Type B pancreatic cell (in vitro differentiated cells): ENCODE measurements around the gene CASK. TPM values are rescaled to one million over a fixed set of nuclear protein-coding genes. Genes with fewer than 3 reads are reported as not detected.

ENCODE experiments used
- DNase-seq: peaks from one replicate; pipeline ENCODE4 v3.0.0; 2021; ENCODE audit warnings: mixed read lengths; ENCODE audit not compliant: unreplicated experiment; ENCODE audit errors: extremely low spot score
- H3K27ac Mint-ChIP-seq: 2 replicates; pipeline ENCODE4 v1.8.0; 2021; ENCODE audit warnings: mild to moderate bottlenecking, mixed read lengths
- H3K27me3 Mint-ChIP-seq: 2 replicates; pipeline ENCODE4 v1.8.0; 2021; ENCODE audit warnings: mixed read lengths
- H3K36me3 Mint-ChIP-seq: 2 replicates; pipeline ENCODE4 v1.8.0; 2021; ENCODE audit warnings: mixed read lengths
- H3K4me1 Mint-ChIP-seq: one replicate; pipeline ENCODE4 v1.8.0; 2021; ENCODE audit warnings: mixed read lengths; ENCODE audit not compliant: unreplicated experiment
- H3K4me3 Mint-ChIP-seq: 2 replicates; pipeline ENCODE4 v1.8.0; 2021; ENCODE audit warnings: mild to moderate bottlenecking, mixed read lengths
- H3K9me3 Mint-ChIP-seq: 2 replicates; pipeline ENCODE4 v1.8.0; 2021; ENCODE audit warnings: mixed read lengths
- total RNA-seq: library from RNA; stranded (reverse); gene quantifications from 2 replicates; pipeline ENCODE4 v1.2.1, GENCODE V29; 2021; ENCODE audit warnings: low replicate concordance
- TF ChIP-seq, protein P1 (sequence below): fragments of 200-600 bp; sonication (generic); conservative IDR thresholded peaks from 2 replicates; pipeline ENCODE4 v1.5.0; 2021; ENCODE audit warnings: antibody characterized with exemption, mild to moderate bottlenecking

CASK gene
- total RNA-seq, 1 donor from 2014 or later: 93.8 TPM

DNA sequence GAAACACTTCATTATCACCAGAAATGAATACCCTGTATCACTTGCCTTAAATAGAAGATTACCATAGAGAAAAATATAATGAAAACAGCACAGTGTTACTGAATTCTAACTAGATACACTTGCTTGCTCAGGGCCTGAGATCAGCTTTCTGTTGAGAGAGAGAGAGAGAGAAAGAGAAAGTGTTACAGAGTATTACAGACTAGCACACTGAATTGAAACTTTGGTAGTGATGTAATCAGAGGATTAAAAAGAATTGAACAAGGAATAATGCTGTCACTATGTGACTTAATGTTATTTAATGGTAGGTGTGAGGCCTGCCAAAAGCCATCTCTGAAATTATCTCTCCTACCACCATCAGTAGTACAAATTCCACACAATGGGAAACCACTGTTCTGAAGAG lies 35.5 kb upstream of the CASK start:
- H3K9me3 Mint-ChIP-seq: no peaks in the 10 kb centered on the region
- H3K27me3 Mint-ChIP-seq: no peaks in the 10 kb centered on the region
- H3K36me3 Mint-ChIP-seq: no peaks in the 10 kb centered on the region
- no peak for DNase-seq
- TF ChIP-seq, protein P1, sequence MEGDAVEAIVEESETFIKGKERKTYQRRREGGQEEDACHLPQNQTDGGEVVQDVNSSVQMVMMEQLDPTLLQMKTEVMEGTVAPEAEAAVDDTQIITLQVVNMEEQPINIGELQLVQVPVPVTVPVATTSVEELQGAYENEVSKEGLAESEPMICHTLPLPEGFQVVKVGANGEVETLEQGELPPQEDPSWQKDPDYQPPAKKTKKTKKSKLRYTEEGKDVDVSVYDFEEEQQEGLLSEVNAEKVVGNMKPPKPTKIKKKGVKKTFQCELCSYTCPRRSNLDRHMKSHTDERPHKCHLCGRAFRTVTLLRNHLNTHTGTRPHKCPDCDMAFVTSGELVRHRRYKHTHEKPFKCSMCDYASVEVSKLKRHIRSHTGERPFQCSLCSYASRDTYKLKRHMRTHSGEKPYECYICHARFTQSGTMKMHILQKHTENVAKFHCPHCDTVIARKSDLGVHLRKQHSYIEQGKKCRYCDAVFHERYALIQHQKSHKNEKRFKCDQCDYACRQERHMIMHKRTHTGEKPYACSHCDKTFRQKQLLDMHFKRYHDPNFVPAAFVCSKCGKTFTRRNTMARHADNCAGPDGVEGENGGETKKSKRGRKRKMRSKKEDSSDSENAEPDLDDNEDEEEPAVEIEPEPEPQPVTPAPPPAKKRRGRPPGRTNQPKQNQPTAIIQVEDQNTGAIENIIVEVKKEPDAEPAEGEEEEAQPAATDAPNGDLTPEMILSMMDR: no peak
- H3K4me1 Mint-ChIP-seq: no peaks in the 10 kb centered on the region
- H3K4me3 Mint-ChIP-seq: no peak overlapping the region
- no peak overlapping the region for H3K27ac Mint-ChIP-seq

DNA sequence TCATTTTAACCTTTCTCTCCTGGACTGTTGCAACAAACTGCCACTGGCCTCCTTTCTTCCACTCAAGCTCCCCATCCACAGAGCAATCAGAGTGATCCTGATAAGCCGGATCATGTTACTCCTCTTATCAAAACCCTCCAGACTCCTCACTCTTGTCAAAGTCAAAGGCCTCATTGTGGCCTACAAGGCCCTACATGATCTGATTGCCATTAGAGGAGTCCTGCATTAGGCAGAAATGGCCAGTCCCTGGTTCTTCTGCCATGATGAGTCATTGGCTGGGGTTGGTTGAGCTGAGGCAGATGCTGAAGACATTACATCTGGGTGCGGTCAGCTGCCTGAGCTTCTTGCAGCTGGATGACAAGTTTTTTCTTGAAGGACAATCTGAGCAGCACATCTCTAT lies 32.7 kb upstream of the CASK start:
- Mint-ChIP-seq H3K9me3 (no peaks in the 10 kb centered on the region), H3K4me1 (no peaks in the 10 kb centered on the region), H3K4me3 (no peak overlapping the region), H3K27ac (no peak overlapping the region), H3K36me3 (no peaks in the 10 kb centered on the region), H3K27me3 (no peaks in the 10 kb centered on the region)
- DNase-seq: no peak
- TF ChIP-seq, protein P1: no peak

DNA sequence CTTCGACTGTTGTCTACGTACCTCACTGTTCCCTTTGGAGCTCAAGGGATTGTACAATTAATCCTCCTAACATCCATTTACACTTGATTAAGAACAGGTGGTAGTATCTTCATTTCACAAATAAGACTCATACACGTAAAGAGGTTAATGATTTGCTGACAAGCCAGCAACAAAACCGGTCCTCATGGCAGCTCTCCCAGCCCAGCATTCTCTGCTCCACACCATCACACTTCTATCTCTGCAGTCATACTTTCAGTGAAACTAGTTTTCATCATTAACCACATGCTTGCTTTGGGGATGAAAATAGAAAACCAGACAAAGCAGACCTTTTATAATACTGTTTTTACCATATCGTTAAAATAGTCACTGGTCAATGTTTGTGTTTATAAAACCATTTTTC lies 28.7 kb upstream of the CASK start:
- Mint-ChIP-seq H3K27ac (no peak overlapping the region), H3K27me3 (no peaks in the 10 kb centered on the region), H3K9me3 (no peaks in the 10 kb centered on the region), H3K4me3 (no peak overlapping the region), H3K36me3 (no peaks in the 10 kb centered on the region), H3K4me1 (no peaks in the 10 kb centered on the region)
- DNase-seq: no peak
- TF ChIP-seq, protein P1: no peak

DNA sequence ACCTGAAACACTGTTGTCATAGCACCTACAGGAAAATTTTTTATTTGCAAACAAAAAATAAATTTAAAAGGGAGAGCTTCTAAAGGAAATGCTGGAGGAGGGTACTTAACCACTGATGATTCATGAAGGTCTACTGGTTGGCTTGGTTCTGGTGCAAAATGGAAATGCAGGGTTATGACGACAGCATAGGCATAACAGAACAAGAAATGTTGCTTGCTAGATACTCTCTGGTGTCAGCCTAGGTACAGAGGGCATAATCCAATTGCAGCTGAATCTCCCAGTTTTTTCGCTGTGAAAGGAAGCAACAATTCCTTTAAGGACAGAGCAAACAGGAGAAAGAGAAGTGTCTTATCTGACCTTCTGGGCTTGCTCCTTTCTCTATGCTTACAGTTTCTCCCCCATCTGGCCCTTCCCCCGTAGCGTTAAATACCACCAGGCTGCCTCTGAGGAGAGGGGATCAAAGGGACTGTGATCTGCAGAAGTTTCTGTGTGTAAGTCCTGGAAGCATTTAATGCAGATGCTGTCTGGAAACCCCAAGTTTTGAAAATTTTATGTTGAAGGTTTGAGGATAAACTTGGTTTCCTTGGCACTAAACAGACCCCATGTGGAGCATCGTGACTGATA lies 23.7 kb upstream of the CASK start:
- DNase-seq: no peak
- no peak overlapping the region for H3K4me3 Mint-ChIP-seq
- H3K9me3 Mint-ChIP-seq: no peaks in the 10 kb centered on the region
- H3K36me3 Mint-ChIP-seq: no peaks in the 10 kb centered on the region
- H3K27me3 Mint-ChIP-seq: no peaks in the 10 kb centered on the region
- H3K27ac Mint-ChIP-seq: no peak overlapping the region
- TF ChIP-seq, protein P1: no peak
- no peaks in the 10 kb centered on the region for H3K4me1 Mint-ChIP-seq

DNA sequence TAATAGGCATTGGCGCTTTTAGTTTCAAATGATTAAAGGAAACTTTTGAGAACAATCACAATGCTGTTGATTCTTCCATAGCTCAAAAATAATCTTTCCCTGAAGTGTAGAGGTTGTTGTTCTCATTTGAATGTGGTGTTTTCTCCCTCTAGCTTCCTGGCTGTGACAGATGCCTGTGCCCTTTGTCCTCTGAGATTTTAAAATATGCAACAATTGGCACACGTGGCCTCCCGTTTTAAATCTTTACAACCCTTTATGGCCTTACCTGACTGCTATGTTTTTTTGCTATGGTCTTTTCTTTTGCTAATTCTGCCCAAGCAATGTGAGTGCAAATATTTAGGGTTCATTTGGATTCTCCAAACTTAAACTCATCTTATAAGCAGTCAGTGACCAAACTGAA lies 22.9 kb upstream of the CASK start:
- H3K27me3 Mint-ChIP-seq: no peaks in the 10 kb centered on the region
- H3K36me3 Mint-ChIP-seq: no peaks in the 10 kb centered on the region
- no peak overlapping the region for H3K27ac Mint-ChIP-seq
- H3K9me3 Mint-ChIP-seq: no peaks in the 10 kb centered on the region
- TF ChIP-seq, protein P1: no peak
- H3K4me3 Mint-ChIP-seq: no peak overlapping the region
- no peak for DNase-seq
- no peaks in the 10 kb centered on the region for H3K4me1 Mint-ChIP-seq

DNA sequence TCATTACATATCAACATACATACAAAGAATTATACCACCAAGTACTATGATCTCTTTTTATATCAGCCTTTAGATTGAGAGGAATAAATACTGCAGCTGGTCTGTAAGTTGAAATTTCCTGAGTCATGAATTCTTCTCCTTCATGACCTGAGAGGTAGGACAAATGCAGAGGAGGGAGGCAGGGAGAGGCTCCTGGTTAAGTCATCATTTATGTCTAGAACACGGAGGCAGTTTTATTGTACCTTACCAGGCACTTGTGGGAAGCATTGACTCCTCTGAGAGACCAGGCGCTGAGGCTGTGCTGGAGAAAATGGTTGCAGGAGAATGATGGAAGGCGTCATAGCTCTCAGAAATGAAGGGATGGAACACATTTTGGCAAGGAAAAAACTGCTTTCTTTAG lies 12.5 kb upstream of the CASK start:
- Mint-ChIP-seq H3K36me3 (no peaks in the 10 kb centered on the region), H3K27me3 (no peaks in the 10 kb centered on the region), H3K27ac (no peak overlapping the region), H3K9me3 (peaks cover 3% of the 10 kb centered on the region), H3K4me3 (no peak overlapping the region), H3K4me1 (no peaks in the 10 kb centered on the region)
- TF ChIP-seq, protein P1: no peak
- DNase-seq: no peak
